Muscle layer of colon (tissue), 2 donors: Measurements from ENCODE around the gene TLE3.

ENCODE experiments used
- H3K27ac ChIP-seq: one replicate; pipeline ENCODE4 v1.7.0; 2013; ENCODE audit warnings: low read depth, mild to moderate bottlenecking, low read length, moderate library complexity
- H3K27me3 ChIP-seq, 2 donors: one replicate each; pipeline ENCODE4 v1.7.0; 2013; ENCODE audit warnings: low read length in 2 of 2, mild to moderate bottlenecking in 2 of 2; ENCODE audit not compliant: insufficient read depth in 2 of 2, control insufficient read depth in 1 of 2
- H3K36me3 ChIP-seq: one replicate; pipeline ENCODE4 v1.7.0; 2013; ENCODE audit warnings: mild to moderate bottlenecking, low read length; ENCODE audit not compliant: insufficient read depth
- H3K4me1 ChIP-seq: one replicate; pipeline ENCODE4 v1.7.0; 2013; ENCODE audit warnings: mild to moderate bottlenecking, low read length; ENCODE audit not compliant: insufficient read depth
- H3K4me3 ChIP-seq, 2 donors: one replicate each; pipeline ENCODE4 v1.7.0; 2013; ENCODE audit warnings: low read length in 2 of 2, low read depth in 1 of 2, mild to moderate bottlenecking in 1 of 2, moderate library complexity in 1 of 2
- H3K9ac ChIP-seq: one replicate; pipeline ENCODE4 v1.7.0; 2013; ENCODE audit warnings: low read length
- H3K9me3 ChIP-seq: one replicate; pipeline ENCODE4 v1.7.0; 2013; ENCODE audit warnings: mild to moderate bottlenecking, low read length
- donor health status: abdominal sarcoma.
- donor health status: Adenocarcinoma of cecum.

TLE3 gene

GRCh38 chr15:70031261-70031660 is 66.5 kb downstream of the TLE3 start:
- Histone ChIP-seq H3K4me1 (no peaks in the 10 kb centered on the region), H3K4me3 (no peak overlapping the region), H3K27ac (no peak overlapping the region), H3K9me3 (no peaks in the 10 kb centered on the region), H3K36me3 (no peaks in the 10 kb centered on the region), H3K9ac (no peak overlapping the region), H3K27me3 (peaks cover 0 to 3% of the 10 kb centered on the region in 2 donors)

- Histone ChIP-seq H3K27me3 (peaks cover 0 to 3% of the 10 kb centered on the region in 2 donors), H3K9ac (no peak overlapping the region), H3K36me3 (no peaks in the 10 kb centered on the region), H3K9me3 (no peaks in the 10 kb centered on the region), H3K4me3 (no peak overlapping the region), H3K27ac (no peak overlapping the region), H3K4me1 (peaks cover 2% of the 10 kb centered on the region)
Measured at GRCh38 chr15:70030851-70031250, 66.9 kb downstream of the TLE3 start.

- Histone ChIP-seq H3K27me3 (peaks cover 0 to 3% of the 10 kb centered on the region in 2 donors), H3K4me1 (peaks cover 17% of the 10 kb centered on the region)
Measured at GRCh38 chr15:70029297-70029701, 68.4 kb downstream of the TLE3 start.

GRCh38 chr15:70027518-70027917 is 70.2 kb downstream of the TLE3 start:
- Histone ChIP-seq H3K9me3 (no peaks in the 10 kb centered on the region), H3K36me3 (no peaks in the 10 kb centered on the region), H3K9ac (no peak overlapping the region), H3K4me1 (peaks cover 35% of the 10 kb centered on the region), H3K27ac (no peak overlapping the region), H3K4me3 (no peak overlapping the region), H3K27me3 (no peaks in the 10 kb centered on the region)

More at GRCh38 chr15:70029297-70029701, 68.4 kb downstream of the TLE3 start:
- no peaks in the 10 kb centered on the region for H3K36me3 ChIP-seq
- no peaks in the 10 kb centered on the region for H3K9me3 ChIP-seq
- no peak overlapping the region for H3K27ac ChIP-seq
- H3K9ac ChIP-seq: no peak overlapping the region
- no peak overlapping the region for H3K4me3 ChIP-seq

- Histone ChIP-seq H3K27ac (no peak overlapping the region), H3K36me3 (no peaks in the 10 kb centered on the region), H3K4me3 (no peak overlapping the region), H3K27me3 (no peaks in the 10 kb centered on the region), H3K9me3 (no peaks in the 10 kb centered on the region), H3K4me1 (peaks cover 35% of the 10 kb centered on the region), H3K9ac (no peak overlapping the region)
Measured at GRCh38 chr15:70026991-70027390, 70.7 kb downstream of the TLE3 start.

- Histone ChIP-seq H3K27me3 (no peaks in the 10 kb centered on the region), H3K4me3 (no peak overlapping the region), H3K4me1 (peaks cover 35% of the 10 kb centered on the region), H3K27ac (peak overlapping the region; percentile 37), H3K36me3 (no peaks in the 10 kb centered on the region), H3K9me3 (no peaks in the 10 kb centered on the region), H3K9ac (no peak overlapping the region)
Measured at GRCh38 chr15:70025413-70026296, 72.1 kb downstream of the TLE3 start.

GRCh38 chr15:70024521-70024920 is 73.2 kb downstream of the TLE3 start:
- Histone ChIP-seq H3K4me3 (peak overlapping the region in 1 of 2 donors; percentile 9), H3K27me3 (no peaks in the 10 kb centered on the region), H3K9ac (no peak overlapping the region), H3K9me3 (no peaks in the 10 kb centered on the region), H3K4me1 (peaks cover 35% of the 10 kb centered on the region), H3K36me3 (no peaks in the 10 kb centered on the region), H3K27ac (no peak overlapping the region)

GRCh38 chr15:70023769-70024491 is 73.8 kb downstream of the TLE3 start:
- H3K9ac ChIP-seq: no peak overlapping the region
- H3K36me3 ChIP-seq: no peaks in the 10 kb centered on the region
- H3K9me3 ChIP-seq: no peaks in the 10 kb centered on the region
- peak overlapping the region; percentile 46 for H3K27ac ChIP-seq
- H3K4me1 ChIP-seq: peaks cover 35% of the 10 kb centered on the region
- peak overlapping the region in 1 of 2 donors; percentile 9 for H3K4me3 ChIP-seq
- H3K27me3 ChIP-seq: no peaks in the 10 kb centered on the region

GRCh38 chr15:70023064-70023768 is 74.5 kb downstream of the TLE3 start:
- H3K4me1 ChIP-seq: peaks cover 35% of the 10 kb centered on the region
- H3K9ac ChIP-seq: no peak overlapping the region
- peak overlapping the region in 1 of 2 donors; percentile 9 for H3K4me3 ChIP-seq
- no peaks in the 10 kb centered on the region for H3K36me3 ChIP-seq
- no peaks in the 10 kb centered on the region for H3K27me3 ChIP-seq
- H3K9me3 ChIP-seq: no peaks in the 10 kb centered on the region
- H3K27ac ChIP-seq: peak overlapping the region; percentile 46

- Histone ChIP-seq H3K27me3 (no peaks in the 10 kb centered on the region), H3K9ac (no peak overlapping the region), H3K36me3 (no peaks in the 10 kb centered on the region), H3K9me3 (no peaks in the 10 kb centered on the region), H3K4me3 (no peak overlapping the region), H3K27ac (no peak overlapping the region), H3K4me1 (peaks cover 27% of the 10 kb centered on the region)
Measured at GRCh38 chr15:70020229-70020628, 77.5 kb downstream of the TLE3 start.
